ENCODE measurements around the gene GIMD1. TPM values are rescaled to one million over a fixed set of nuclear protein-coding genes. Genes with fewer than 3 reads are reported as not detected.
"Not testable (repeated sequence)": the region's sequence is repeated elsewhere in the genome, so short reads cannot be mapped to it uniquely, and the experiment has no call there.

GIMD1 gene
- total and polyA plus RNA-seq, 4 donors: not detected

DNA sequence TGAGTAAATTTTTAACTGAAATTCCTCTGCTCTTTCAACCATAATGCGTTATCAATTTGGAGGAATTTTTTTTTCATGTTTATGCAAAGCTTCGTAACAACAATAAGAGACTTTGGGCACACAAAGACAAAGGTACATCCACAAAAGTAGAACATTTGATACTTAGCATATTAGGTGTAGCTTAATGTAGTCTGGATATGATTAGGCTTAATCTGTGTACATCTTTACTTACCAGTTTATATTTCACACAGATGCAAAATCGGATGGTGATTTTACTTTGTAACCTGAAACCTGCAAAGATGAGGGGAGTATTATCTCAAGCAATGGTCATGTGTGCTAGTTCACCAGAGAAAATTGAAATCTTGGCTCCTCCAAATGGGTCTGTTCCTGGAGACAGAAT, 32.0 kb downstream of the GIMD1 start:
- Histone ChIP-seq H3K27ac (ENCODE audit: low read depth, low read length) (no peak overlapping the region), H3K4me3 (ENCODE audit: low read depth, low read length) (no peak overlapping the region), H3K36me3 (ENCODE audit: control insufficient read depth, insufficient read depth, low read length) (peaks cover 12% of the 10 kb centered on the region), H3K4me1 (ENCODE audit: control insufficient read depth, insufficient read depth, low read length) (no peaks in the 10 kb centered on the region), H3K9me3 (ENCODE audit: control insufficient read depth, insufficient read depth, low read length) (peaks cover 8% of the 10 kb centered on the region), H3K27me3 (ENCODE audit: control insufficient read depth, insufficient read depth, low read length) (no peaks in the 10 kb centered on the region)
- DNase-seq (ENCODE audit: low read depth in 4 of 6, low spot score in 6 of 6): no peak
- WGBS (ENCODE audit: insufficient coverage): no CpG with 5 or more reads among the region's 3 CpGs

GRCh38 chr4:106334741-106335470, 33.7 kb downstream of the GIMD1 start:
- Histone ChIP-seq H3K9me3 (ENCODE audit: control insufficient read depth, insufficient read depth, low read length) (peaks cover 1% of the 10 kb centered on the region), H3K36me3 (ENCODE audit: control insufficient read depth, insufficient read depth, low read length) (peaks cover 12% of the 10 kb centered on the region), H3K4me3 (ENCODE audit: low read depth, low read length) (no peak overlapping the region), H3K4me1 (ENCODE audit: control insufficient read depth, insufficient read depth, low read length) (no peaks in the 10 kb centered on the region), H3K27ac (ENCODE audit: low read depth, low read length) (no peak overlapping the region), H3K27me3 (ENCODE audit: control insufficient read depth, insufficient read depth, low read length) (no peaks in the 10 kb centered on the region)
- no peak for DNase-seq (ENCODE audit: low read depth in 4 of 6, low spot score in 6 of 6)
- WGBS (ENCODE audit: insufficient coverage): 93% methylated on average over 1 of the region's 1 CpG

DNA sequence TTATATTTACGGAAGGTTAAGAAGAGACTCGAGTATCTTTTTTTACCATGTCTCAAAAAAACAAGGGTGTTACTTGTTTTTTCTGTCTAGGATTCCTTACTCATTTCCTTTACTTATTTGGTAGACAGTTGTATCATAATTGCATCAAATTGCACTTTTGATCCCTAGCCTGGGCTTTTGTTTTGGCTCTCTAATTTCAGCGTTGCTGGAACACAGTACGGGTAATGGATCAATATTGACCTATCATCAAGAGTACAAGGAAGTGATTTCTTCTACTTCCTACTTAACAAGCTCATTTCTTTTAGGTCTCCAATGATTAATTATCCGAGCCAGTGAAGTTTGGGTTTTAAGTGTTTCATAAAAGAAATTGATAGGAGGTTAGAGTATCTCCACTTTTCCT, 35.4 kb downstream of the GIMD1 start:
- no peak for DNase-seq (ENCODE audit: low read depth in 4 of 6, low spot score in 6 of 6)
- WGBS (ENCODE audit: insufficient coverage): no CpG with 5 or more reads among the region's 5 CpGs
- peaks cover 6% of the 10 kb centered on the region for H3K36me3 ChIP-seq (ENCODE audit: control insufficient read depth, insufficient read depth, low read length)
- no peaks in the 10 kb centered on the region for H3K4me1 ChIP-seq (ENCODE audit: control insufficient read depth, insufficient read depth, low read length)
- no peaks in the 10 kb centered on the region for H3K27me3 ChIP-seq (ENCODE audit: control insufficient read depth, insufficient read depth, low read length)
- peaks cover 1% of the 10 kb centered on the region for H3K9me3 ChIP-seq (ENCODE audit: control insufficient read depth, insufficient read depth, low read length)
- no peak overlapping the region for H3K27ac ChIP-seq (ENCODE audit: low read depth, low read length)
- H3K4me3 ChIP-seq (ENCODE audit: low read depth, low read length): no peak overlapping the region

GRCh38 chr4:106329041-106329618, 39.4 kb downstream of the GIMD1 start:
- Histone ChIP-seq H3K9me3 (ENCODE audit: control insufficient read depth, insufficient read depth, low read length) (no peaks in the 10 kb centered on the region), H3K36me3 (ENCODE audit: control insufficient read depth, insufficient read depth, low read length) (peaks cover 5% of the 10 kb centered on the region), H3K27me3 (ENCODE audit: control insufficient read depth, insufficient read depth, low read length) (no peaks in the 10 kb centered on the region), H3K4me3 (ENCODE audit: low read depth, low read length) (no peak overlapping the region), H3K4me1 (ENCODE audit: control insufficient read depth, insufficient read depth, low read length) (no peaks in the 10 kb centered on the region), H3K27ac (ENCODE audit: low read depth, low read length) (no peak overlapping the region)
- no CpG with 5 or more reads among the region's 1 CpG for WGBS (ENCODE audit: insufficient coverage)
- DNase-seq (ENCODE audit: low read depth in 4 of 6, low spot score in 6 of 6): peak in 3 of 6 donors; percentile 23 to 76 (median 38)

DNA sequence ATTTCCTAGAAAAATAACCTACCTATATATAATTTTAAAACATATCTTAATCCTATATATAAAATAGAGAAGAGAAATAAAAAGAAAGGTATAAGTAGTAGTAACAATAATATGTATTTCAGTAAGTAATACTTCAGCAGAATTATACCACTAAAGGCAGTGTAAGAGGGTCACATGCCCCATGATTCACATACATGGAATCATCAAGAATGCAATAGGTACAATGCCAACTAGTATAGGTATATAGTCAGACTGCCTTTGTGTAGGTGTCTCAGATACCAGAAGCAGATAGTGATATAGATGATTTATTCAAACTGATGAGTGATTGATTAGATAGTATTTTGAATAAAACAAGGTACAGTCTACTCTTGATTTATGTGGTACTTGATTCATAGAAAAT, 42.8 kb downstream of the GIMD1 start:
- Histone ChIP-seq H3K4me1 (ENCODE audit: control insufficient read depth, insufficient read depth, low read length) (no peaks in the 10 kb centered on the region), H3K4me3 (ENCODE audit: low read depth, low read length) (no peak overlapping the region), H3K27ac (ENCODE audit: low read depth, low read length) (no peak overlapping the region), H3K36me3 (ENCODE audit: control insufficient read depth, insufficient read depth, low read length) (peaks cover 12% of the 10 kb centered on the region), H3K27me3 (ENCODE audit: control insufficient read depth, insufficient read depth, low read length) (no peaks in the 10 kb centered on the region), H3K9me3 (ENCODE audit: control insufficient read depth, insufficient read depth, low read length) (no peaks in the 10 kb centered on the region)
- no peak for DNase-seq (ENCODE audit: low read depth in 4 of 6, low spot score in 6 of 6)

- Histone ChIP-seq H3K27me3 (ENCODE audit: control insufficient read depth, insufficient read depth, low read length) (no peaks in the 10 kb centered on the region), H3K4me1 (ENCODE audit: control insufficient read depth, insufficient read depth, low read length) (no peaks in the 10 kb centered on the region), H3K36me3 (ENCODE audit: control insufficient read depth, insufficient read depth, low read length) (peaks cover 16% of the 10 kb centered on the region), H3K27ac (ENCODE audit: low read depth, low read length) (no peak overlapping the region), H3K9me3 (ENCODE audit: control insufficient read depth, insufficient read depth, low read length) (no peaks in the 10 kb centered on the region), H3K4me3 (ENCODE audit: low read depth, low read length) (no peak overlapping the region)
- DNase-seq (ENCODE audit: low read depth in 4 of 6, low spot score in 6 of 6): no peak
These were observed 45.5 kb downstream of the GIMD1 start for GRCh38 chr4:106323119-106323518.

GRCh38 chr4:106321814-106322213, 46.8 kb downstream of the GIMD1 start:
- not testable (repeated sequence) for H3K4me3 ChIP-seq (ENCODE audit: low read depth, low read length); H3K4me1 ChIP-seq (ENCODE audit: control insufficient read depth, insufficient read depth, low read length); H3K9me3 ChIP-seq (ENCODE audit: control insufficient read depth, insufficient read depth, low read length); H3K27ac ChIP-seq (ENCODE audit: low read depth, low read length); DNase-seq (ENCODE audit: low read depth in 4 of 6, low spot score in 6 of 6); H3K27me3 ChIP-seq (ENCODE audit: control insufficient read depth, insufficient read depth, low read length)
- peaks cover 14% of the 10 kb centered on the region for H3K36me3 ChIP-seq (ENCODE audit: control insufficient read depth, insufficient read depth, low read length)
- no CpG with 5 or more reads among the region's 6 CpGs for WGBS (ENCODE audit: insufficient coverage)

GRCh38 chr4:106321168-106321567, 47.4 kb downstream of the GIMD1 start:
- not testable (repeated sequence) for H3K27ac ChIP-seq (ENCODE audit: low read depth, low read length); H3K4me3 ChIP-seq (ENCODE audit: low read depth, low read length); H3K9me3 ChIP-seq (ENCODE audit: control insufficient read depth, insufficient read depth, low read length); DNase-seq (ENCODE audit: low read depth in 4 of 6, low spot score in 6 of 6); H3K27me3 ChIP-seq (ENCODE audit: control insufficient read depth, insufficient read depth, low read length); H3K4me1 ChIP-seq (ENCODE audit: control insufficient read depth, insufficient read depth, low read length)
- WGBS (ENCODE audit: insufficient coverage): 98% methylated on average over 26 of the region's 34 CpGs
- peaks cover 12% of the 10 kb centered on the region for H3K36me3 ChIP-seq (ENCODE audit: control insufficient read depth, insufficient read depth, low read length)

DNA sequence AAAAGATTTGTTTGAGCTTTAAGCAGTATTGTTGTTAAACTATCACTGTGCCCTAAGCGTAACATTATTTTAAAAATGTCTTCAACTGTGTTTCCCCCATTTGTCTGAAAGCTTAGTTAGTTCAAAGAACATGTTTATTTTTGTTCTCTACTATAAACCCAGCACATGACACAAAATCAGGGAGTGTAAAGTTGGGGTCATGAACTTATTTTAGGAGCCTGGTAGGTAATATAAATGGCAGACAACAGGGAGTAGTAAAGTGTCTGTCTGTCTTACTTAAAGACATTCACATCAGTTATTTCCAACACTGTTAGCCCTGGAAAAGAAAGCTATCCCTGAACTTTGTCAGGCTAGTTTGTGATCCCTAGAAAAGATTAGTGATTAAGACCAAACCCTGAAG, 48.3 kb downstream of the GIMD1 start:
- H3K4me1 ChIP-seq (ENCODE audit: control insufficient read depth, insufficient read depth, low read length): no peaks in the 10 kb centered on the region
- no peak for DNase-seq (ENCODE audit: low read depth in 4 of 6, low spot score in 6 of 6)
- WGBS (ENCODE audit: insufficient coverage): no CpG with 5 or more reads among the region's 1 CpG

GRCh38 chr4:106318511-106318910, 50.1 kb downstream of the GIMD1 start:
- Histone ChIP-seq H3K27ac (ENCODE audit: low read depth, low read length) (no peak overlapping the region), H3K36me3 (ENCODE audit: control insufficient read depth, insufficient read depth, low read length) (peaks cover 12% of the 10 kb centered on the region), H3K27me3 (ENCODE audit: control insufficient read depth, insufficient read depth, low read length) (no peaks in the 10 kb centered on the region), H3K4me3 (ENCODE audit: low read depth, low read length) (no peak overlapping the region), H3K4me1 (ENCODE audit: control insufficient read depth, insufficient read depth, low read length) (peaks cover 5% of the 10 kb centered on the region), H3K9me3 (ENCODE audit: control insufficient read depth, insufficient read depth, low read length) (no peaks in the 10 kb centered on the region)
- DNase-seq (ENCODE audit: low read depth in 4 of 6, low spot score in 6 of 6): no peak

More for the DNA sequence above, 48.3 kb downstream of the GIMD1 start:
- Histone ChIP-seq H3K27ac (ENCODE audit: low read depth, low read length) (no peak overlapping the region), H3K4me3 (ENCODE audit: low read depth, low read length) (no peak overlapping the region), H3K36me3 (ENCODE audit: control insufficient read depth, insufficient read depth, low read length) (peaks cover 12% of the 10 kb centered on the region), H3K27me3 (ENCODE audit: control insufficient read depth, insufficient read depth, low read length) (no peaks in the 10 kb centered on the region), H3K9me3 (ENCODE audit: control insufficient read depth, insufficient read depth, low read length) (no peaks in the 10 kb centered on the region)
